Measurements from ENCODE around the gene TIGD6. TPM values are rescaled to one million over a fixed set of nuclear protein-coding genes. Genes with fewer than 3 reads are reported as not detected.

TIGD6 gene
- total RNA-seq, 1 donor from 2014 or later = 5.8 TPM

- no peak for TF ChIP-seq CTCF (IDR thresholded peaks at IDR 0.05; ENCODE audit: insufficient read depth, low read length, severe bottlenecking)
- FAIRE-seq (no peak), DNase-seq (ENCODE audit: low read depth) (no peak)
- Histone ChIP-seq H3K4me3 (ENCODE audit: low read depth, low read length) (no peak overlapping the region), H3K27me3 (ENCODE audit: control insufficient read depth, insufficient read depth, low read length) (no peaks in the 10 kb centered on the region), H3K36me3 (ENCODE audit: control insufficient read depth, insufficient read depth, low read length) (peaks cover 14% of the 10 kb centered on the region)
These were observed 5.9 kb upstream of the TIGD6 start for GRCh38 chr5:150006318-150006717.

GRCh38 chr5:150001660-150002486 lies 1.4 kb upstream of the TIGD6 start:
- FAIRE-seq (no peak), DNase-seq (ENCODE audit: low read depth) (peak; percentile 84)
- TF ChIP-seq CTCF (IDR thresholded peaks at IDR 0.05; ENCODE audit: insufficient read depth, low read length, severe bottlenecking) = peak; percentile 75
- Histone ChIP-seq H3K4me3 (ENCODE audit: low read depth, low read length) (peak overlapping the region; percentile 74), H3K36me3 (ENCODE audit: control insufficient read depth, insufficient read depth, low read length) (no peaks in the 10 kb centered on the region), H3K27me3 (ENCODE audit: control insufficient read depth, insufficient read depth, low read length) (no peaks in the 10 kb centered on the region)

- Histone ChIP-seq H3K36me3 (ENCODE audit: control insufficient read depth, insufficient read depth, low read length) (no peaks in the 10 kb centered on the region), H3K4me3 (ENCODE audit: low read depth, low read length) (peak overlapping the region; percentile 74), H3K27me3 (ENCODE audit: control insufficient read depth, insufficient read depth, low read length) (no peaks in the 10 kb centered on the region)
- no peak for TF ChIP-seq CTCF (IDR thresholded peaks at IDR 0.05; ENCODE audit: insufficient read depth, low read length, severe bottlenecking)
- no peak for FAIRE-seq
- peak; percentile 34 for DNase-seq (ENCODE audit: low read depth)
These were observed 671 bp upstream of the TIGD6 start for GRCh38 chr5:150000990-150001659.

- Histone ChIP-seq H3K27me3 (ENCODE audit: control insufficient read depth, insufficient read depth, low read length) (no peaks in the 10 kb centered on the region), H3K4me3 (ENCODE audit: low read depth, low read length) (peak overlapping the region; percentile 74), H3K36me3 (ENCODE audit: control insufficient read depth, insufficient read depth, low read length) (peaks cover 4% of the 10 kb centered on the region)
- FAIRE-seq (no peak), DNase-seq (ENCODE audit: low read depth) (peak; percentile 88)
- TF ChIP-seq CTCF (IDR thresholded peaks at IDR 0.05; ENCODE audit: insufficient read depth, low read length, severe bottlenecking) = no peak
These were observed 593 bp downstream of the TIGD6 start for GRCh38 chr5:149999866-150000255.

- no peak for FAIRE-seq
- peaks cover 4% of the 10 kb centered on the region for H3K36me3 ChIP-seq (ENCODE audit: control insufficient read depth, insufficient read depth, low read length)
These were observed 1.1 kb downstream of the TIGD6 start for GRCh38 chr5:149999359-149999758.

More at GRCh38 chr5:149999359-149999758, 1.1 kb downstream of the TIGD6 start:
- Histone ChIP-seq H3K27me3 (ENCODE audit: control insufficient read depth, insufficient read depth, low read length) (no peaks in the 10 kb centered on the region), H3K4me3 (ENCODE audit: low read depth, low read length) (no peak overlapping the region)
- TF ChIP-seq CTCF (IDR thresholded peaks at IDR 0.05; ENCODE audit: insufficient read depth, low read length, severe bottlenecking) = no peak
- DNase-seq (ENCODE audit: low read depth) = peak; percentile 27

All from bronchial epithelial cell (primary cell).